ENCODE measurements around the gene CYP2W1. TPM values are rescaled to one million over a fixed set of nuclear protein-coding genes. Genes with fewer than 3 reads are reported as not detected.

Gene CYP2W1
- total and polyA plus RNA-seq, 2 donors (not counting 3 experiments of a cell fraction or from before 2014, with no cell fraction given) = not detected

- Histone ChIP-seq H3K27ac (ENCODE audit: insufficient read depth, low read depth, low read length) (no peak overlapping the region), H3K27me3 (ENCODE audit: control insufficient read depth in 2 of 2, insufficient read depth in 2 of 2, low read length in 2 of 2) (no peaks in the 10 kb centered on the region), H3K9ac (replicated peaks; ENCODE audit: extremely low read depth, insufficient read depth, low read length) (no peak overlapping the region), H3K36me3 (ENCODE audit: control insufficient read depth in 2 of 2, extremely low read depth in 1 of 2, insufficient read depth in 2 of 2, low read length in 2 of 2) (no peaks in the 10 kb centered on the region), H3K4me2 (ENCODE audit: insufficient read depth, low read length) (no peak overlapping the region), H3K4me1 (ENCODE audit: control insufficient read depth, extremely low read depth, insufficient read depth, low read length) (peaks cover 6% of the 10 kb centered on the region), H3K4me3 (replicated peaks in 1 of 3; ENCODE audit: insufficient read depth in 1 of 3, low read depth in 1 of 3, low read length in 3 of 3) (no peak overlapping the region), H2AFZ (ENCODE audit: low read depth, low read length) (no peak overlapping the region), H4K20me1 (replicated peaks; ENCODE audit: control insufficient read depth, extremely low read depth, insufficient read depth, low read length) (no peaks in the 10 kb centered on the region), H3K9me3 (replicated peaks; ENCODE audit: control insufficient read depth, insufficient read depth, low read length) (no peaks in the 10 kb centered on the region), H3K79me2 (ENCODE audit: control insufficient read depth, insufficient read depth, low read length) (no peaks in the 10 kb centered on the region), H3K9me1 (replicated peaks; ENCODE audit: control insufficient read depth, extremely low read depth, insufficient read depth, low read length) (no peaks in the 10 kb centered on the region)
- TF ChIP-seq MYC (IDR thresholded peaks at IDR 0.05; ENCODE audit: low read depth, low read length) (no peak), POLR2A (IDR thresholded peaks at IDR 0.05; ENCODE audit: low read depth, low read length) (no peak), FOS (IDR thresholded peaks at IDR 0.05; ENCODE audit: borderline replicate concordance, insufficient read depth, low read length) (no peak), CTCF (IDR thresholded peaks at IDR 0.05; ENCODE audit: extremely low read depth in 1 of 2, insufficient read depth in 1 of 2, low read depth in 1 of 2, low read length in 2 of 2) (no peak)
- no TSS peak for BruUV-seq (replicated peaks)
- dilution Hi-C loops (cut with MboI; ENCODE audit: extremely low pct_ligation_motif_present, low sequenced_read_pairs) = no loop called here
- intact Hi-C loops (cut with micrococcal nuclease) = no loop called here
- CTCF ChIA-PET = no interaction called here
- POLR2A ChIA-PET = no interaction called here
- DNase-seq (ENCODE audit: low read depth, low spot score) (no peak), FAIRE-seq (no peak)
Observed at GRCh38 chr7:1032536-1033181, 49.7 kb downstream of the CYP2W1 start.

- intact Hi-C loops (cut with micrococcal nuclease) = no loop called here
- H3K27ac ChIP-seq (ENCODE audit: insufficient read depth, low read depth, low read length) = no peak overlapping the region
- no peak for DNase-seq (ENCODE audit: low read depth, low spot score)
- H3K4me1 ChIP-seq (ENCODE audit: control insufficient read depth, extremely low read depth, insufficient read depth, low read length) = peaks cover 6% of the 10 kb centered on the region
- H3K9ac ChIP-seq (replicated peaks; ENCODE audit: extremely low read depth, insufficient read depth, low read length) = no peak overlapping the region
- no TSS peak for BruUV-seq (replicated peaks)
- dilution Hi-C loops (cut with MboI; ENCODE audit: extremely low pct_ligation_motif_present, low sequenced_read_pairs) = no loop called here
- H3K27me3 ChIP-seq (ENCODE audit: control insufficient read depth in 2 of 2, insufficient read depth in 2 of 2, low read length in 2 of 2) = no peaks in the 10 kb centered on the region
- H3K4me3 ChIP-seq (replicated peaks in 1 of 3; ENCODE audit: insufficient read depth in 1 of 3, low read depth in 1 of 3, low read length in 3 of 3) = no peak overlapping the region
- H3K36me3 ChIP-seq (ENCODE audit: control insufficient read depth in 2 of 2, extremely low read depth in 1 of 2, insufficient read depth in 2 of 2, low read length in 2 of 2) = no peaks in the 10 kb centered on the region
- no peak overlapping the region for H2AFZ ChIP-seq (ENCODE audit: low read depth, low read length)
- H3K4me2 ChIP-seq (ENCODE audit: insufficient read depth, low read length) = no peak overlapping the region
- no peaks in the 10 kb centered on the region for H3K9me1 ChIP-seq (replicated peaks; ENCODE audit: control insufficient read depth, extremely low read depth, insufficient read depth, low read length)
- FAIRE-seq = no peak
- POLR2A ChIA-PET = no interaction called here
- H4K20me1 ChIP-seq (replicated peaks; ENCODE audit: control insufficient read depth, extremely low read depth, insufficient read depth, low read length) = no peaks in the 10 kb centered on the region
- no peak for TF ChIP-seq MYC (IDR thresholded peaks at IDR 0.05; ENCODE audit: low read depth, low read length)
- no peak for TF ChIP-seq CTCF (IDR thresholded peaks at IDR 0.05; ENCODE audit: extremely low read depth in 1 of 2, insufficient read depth in 1 of 2, low read depth in 1 of 2, low read length in 2 of 2)
- TF ChIP-seq FOS (IDR thresholded peaks at IDR 0.05; ENCODE audit: borderline replicate concordance, insufficient read depth, low read length) = no peak
- no peak for TF ChIP-seq POLR2A (IDR thresholded peaks at IDR 0.05; ENCODE audit: low read depth, low read length)
- TF ChIP-seq JUN (IDR thresholded peaks at IDR 0.05; ENCODE audit: borderline replicate concordance, insufficient read depth, insufficient read length, low read depth) = no peak
- TF ChIP-seq EZH2 (IDR thresholded peaks at IDR 0.05; ENCODE audit: borderline replicate concordance, low read depth, low read length, severe bottlenecking) = no peak
- no peak for TF ChIP-seq GATA2 (IDR thresholded peaks at IDR 0.05; ENCODE audit: insufficient read depth, insufficient read length, low read depth, low read length)
- no peak for TF ChIP-seq POLR2AphosphoS5 (IDR thresholded peaks at IDR 0.05; ENCODE audit: insufficient read depth, low read depth, low read length)
- no peak for TF ChIP-seq MAX (IDR thresholded peaks at IDR 0.05; ENCODE audit: insufficient read depth, insufficient read length)
- H3K79me2 ChIP-seq (ENCODE audit: control insufficient read depth, insufficient read depth, low read length) = no peaks in the 10 kb centered on the region
- CTCF ChIA-PET = interaction anchor here (1.6 kb wide), 1 partner anchor 32 kb away, joined by 7 read pairs; no protein-coding TSS in a partner anchor
- no peaks in the 10 kb centered on the region for H3K9me3 ChIP-seq (replicated peaks; ENCODE audit: control insufficient read depth, insufficient read depth, low read length)
Observed at GRCh38 chr7:1033546-1034145, 50.7 kb downstream of the CYP2W1 start.

Measured in endothelial cell of umbilical vein (primary cell).